GM06990 (cell line): ENCODE measurements around the gene CD83.

Source experiments
- DNase-seq: peaks from one replicate; pipeline ENCODE4 v3.0.0-alpha.2; 2011; ENCODE audit not compliant: insufficient read length; ENCODE audit errors: extremely low read depth
- H3K27me3 ChIP-seq: replicated peaks from 2 replicates; pipeline ENCODE4 v1.6.0; 2011; ENCODE audit warnings: low read length; ENCODE audit not compliant: control insufficient read depth, insufficient read depth
- H3K36me3 ChIP-seq: 2 replicates; pipeline ENCODE4 v1.5.1; 2011; ENCODE audit warnings: low read length; ENCODE audit not compliant: control insufficient read depth, insufficient read depth
- H3K4me3 ChIP-seq: replicated peaks from 2 replicates; pipeline ENCODE4 v1.5.1; 2011; ENCODE audit warnings: low read depth, mild to moderate bottlenecking, control low read depth, low read length
- CTCF ChIP-seq: IDR thresholded peaks from 2 replicates; pipeline ENCODE4 v1.5.1; 2011; ENCODE audit warnings: low read length, control low read depth, mild to moderate bottlenecking, inconsistent platforms; ENCODE audit not compliant: insufficient read depth, poor library complexity, severe bottlenecking

Gene CD83

GRCh38 chr6:14174996-14175395, 57.4 kb downstream of the CD83 start:
- DNase-seq: no peak
- Histone ChIP-seq H3K4me3 (no peak overlapping the region), H3K36me3 (no peaks in the 10 kb centered on the region), H3K27me3 (no peaks in the 10 kb centered on the region)
- no peak for TF ChIP-seq CTCF

DNA sequence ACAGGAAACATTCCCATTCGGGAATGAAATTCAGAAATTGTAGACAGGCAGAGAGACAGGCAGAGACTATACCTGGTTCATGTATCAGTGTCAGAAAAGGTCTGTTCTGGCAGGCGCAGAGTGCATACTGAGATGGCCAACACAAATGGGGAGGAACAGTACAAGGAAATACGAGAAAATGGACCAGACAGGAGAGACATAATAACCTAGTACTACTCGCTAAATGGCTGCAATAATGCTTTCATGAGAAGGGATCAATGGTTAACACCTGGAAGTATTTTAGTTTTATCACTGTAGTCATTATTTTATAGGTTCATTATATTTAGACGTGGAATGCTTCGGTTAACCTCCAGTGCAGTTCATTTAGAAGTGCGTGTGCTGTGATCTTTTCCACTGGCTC, 58.9 kb downstream of the CD83 start:
- Histone ChIP-seq H3K27me3 (no peaks in the 10 kb centered on the region), H3K4me3 (no peak overlapping the region), H3K36me3 (no peaks in the 10 kb centered on the region)
- DNase-seq: no peak
- no peak for TF ChIP-seq CTCF

DNA sequence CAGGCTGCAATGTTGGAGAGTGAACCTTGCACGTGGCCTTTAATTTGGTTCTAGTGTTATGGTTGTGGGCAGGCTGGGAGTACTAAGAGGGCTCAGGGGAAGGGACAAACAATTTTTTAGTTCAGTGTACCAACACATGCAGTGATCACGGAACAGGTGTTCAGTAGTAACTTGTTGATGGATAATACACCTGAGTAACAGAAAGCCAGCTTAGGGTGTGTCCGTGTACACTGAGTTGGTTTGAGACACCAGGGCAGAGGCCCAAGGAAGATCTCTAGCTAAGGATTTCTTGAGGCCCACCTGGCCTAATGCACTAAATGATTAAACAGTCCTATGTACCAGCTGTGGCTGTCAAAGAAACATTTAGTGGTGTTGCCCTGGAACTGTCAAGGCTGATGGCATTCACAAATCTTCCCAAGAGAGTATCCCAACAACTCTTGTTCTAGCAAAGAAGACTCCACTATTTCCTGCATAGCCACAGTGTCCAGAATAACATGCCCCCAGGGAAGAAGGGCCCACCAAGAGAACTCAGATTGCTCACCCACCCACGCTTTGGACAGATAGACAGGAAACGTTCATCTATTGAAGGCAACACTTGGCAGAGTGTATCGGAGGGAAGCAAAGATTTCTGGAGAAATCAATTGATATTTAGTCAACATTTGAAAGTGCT, 60.0 kb downstream of the CD83 start:
- Histone ChIP-seq H3K27me3 (no peaks in the 10 kb centered on the region), H3K4me3 (no peak overlapping the region), H3K36me3 (no peaks in the 10 kb centered on the region)
- no peak for DNase-seq
- TF ChIP-seq CTCF: no peak

GRCh38 chr6:14178083-14178445, 60.5 kb downstream of the CD83 start:
- no peak for TF ChIP-seq CTCF
- Histone ChIP-seq H3K4me3 (no peak overlapping the region), H3K36me3 (no peaks in the 10 kb centered on the region), H3K27me3 (no peaks in the 10 kb centered on the region)
- DNase-seq: no peak

GRCh38 chr6:14180609-14181008, 63.0 kb downstream of the CD83 start:
- DNase-seq: no peak
- no peaks in the 10 kb centered on the region for H3K36me3 ChIP-seq
- no peak overlapping the region for H3K4me3 ChIP-seq
- no peak for TF ChIP-seq CTCF
- no peaks in the 10 kb centered on the region for H3K27me3 ChIP-seq

- no peaks in the 10 kb centered on the region for H3K36me3 ChIP-seq
- H3K4me3 ChIP-seq: no peak overlapping the region
- DNase-seq: no peak
- TF ChIP-seq CTCF: no peak
- no peaks in the 10 kb centered on the region for H3K27me3 ChIP-seq
Measured at GRCh38 chr6:14182916-14183315, 65.3 kb downstream of the CD83 start.
